ENCODE data around the gene SYT9.
"Not testable (repeated sequence)": the region's sequence is repeated elsewhere in the genome, so short reads cannot be mapped to it uniquely, and the experiment has no call there.

The SYT9 gene

GRCh38 chr11:7516475-7516874, 264.8 kb downstream of the SYT9 start:
- Histone ChIP-seq H3K9me3 (ENCODE audit: control insufficient read depth, insufficient read depth, low read depth, low read length) (no peaks in the 10 kb centered on the region), H3K36me3 (ENCODE audit: control insufficient read depth in 2 of 2, insufficient read depth in 1 of 2, low read length in 2 of 2) (no peaks in the 10 kb centered on the region), H3K4me1 (ENCODE audit: control insufficient read depth, insufficient read depth, low read length) (no peaks in the 10 kb centered on the region), H3K27ac (ENCODE audit: extremely low read depth, low read depth, low read length) (no peak overlapping the region), H3K4me3 (ENCODE audit: low read depth, low read length) (no peak overlapping the region)
- ChIA-PET CTCF (interaction anchor here (1.2 kb wide), 1 partner anchor 32 kb away, joined by 3 read pairs; no protein-coding TSS in a partner anchor), POLR2A (no interaction called here)
- no peak for TF ChIP-seq ZNF274 (IDR thresholded peaks at IDR 0.05; ENCODE audit: low read length)
- no peak for TF ChIP-seq ZNF274 (tag by site-specific recombination; IDR thresholded peaks at IDR 0.05; ENCODE audit: borderline replicate concordance)
- no peak for TF ChIP-seq ZNF501 (tag by site-specific recombination; IDR thresholded peaks at IDR 0.05)
- no peak for TF ChIP-seq ZNF302 (tag by site-specific recombination; IDR thresholded peaks at IDR 0.05; ENCODE audit: low read depth)
- no peak for TF ChIP-seq ZNF768 (tag by site-specific recombination; IDR thresholded peaks at IDR 0.05)
- TF ChIP-seq ZNF658 (tag by site-specific recombination; IDR thresholded peaks at IDR 0.05) = no peak
- TF ChIP-seq ZNF169 (tag by site-specific recombination; IDR thresholded peaks at IDR 0.05) = no peak
- TF ChIP-seq ZNF239 (tag by site-specific recombination; IDR thresholded peaks at IDR 0.05) = no peak
- no peak for TF ChIP-seq ZNF2 (tag by site-specific recombination; IDR thresholded peaks at IDR 0.05)
- no peak for TF ChIP-seq ZNF335 (tag by site-specific recombination; conservative IDR thresholded peaks at IDR 0.05)
- TF ChIP-seq ZNF707 (tag by site-specific recombination; IDR thresholded peaks at IDR 0.05) = no peak
- TF ChIP-seq TCF7L2 (IDR thresholded peaks at IDR 0.05; ENCODE audit: borderline replicate concordance, low read depth, low read length) = no peak
- no peak for TF ChIP-seq ELK4 (IDR thresholded peaks at IDR 0.05; ENCODE audit: borderline replicate concordance, low read depth, low read length)
- no peak for TF ChIP-seq SP2 (tag by site-specific recombination; IDR thresholded peaks at IDR 0.05)
- TF ChIP-seq PRDM6 (tag by site-specific recombination; IDR thresholded peaks at IDR 0.05) = no peak
- TF ChIP-seq ZNF266 (tag by site-specific recombination; IDR thresholded peaks at IDR 0.05; ENCODE audit: low read depth) = no peak
- TF ChIP-seq ZNF341 (tag by site-specific recombination; IDR thresholded peaks at IDR 0.05; ENCODE audit: low read depth) = no peak
- TF ChIP-seq ZNF26 (tag by site-specific recombination; IDR thresholded peaks at IDR 0.05) = no peak
- TF ChIP-seq ZNF362 (tag by site-specific recombination; IDR thresholded peaks at IDR 0.05) = no peak

- H3K27ac ChIP-seq (ENCODE audit: extremely low read depth, low read depth, low read length); H3K36me3 ChIP-seq (ENCODE audit: control insufficient read depth in 2 of 2, insufficient read depth in 1 of 2, low read length in 2 of 2); H3K4me3 ChIP-seq (ENCODE audit: low read depth, low read length); H3K9me3 ChIP-seq (ENCODE audit: control insufficient read depth, insufficient read depth, low read depth, low read length); POLR2A ChIA-PET; H3K4me1 ChIP-seq (ENCODE audit: control insufficient read depth, insufficient read depth, low read length): not testable (repeated sequence)
- CTCF ChIA-PET = interaction anchor here (0.6 to 1.2 kb wide), 2 partner anchors 30 to 397 kb away, joined by 3 read pairs; no protein-coding TSS in a partner anchor
Observed at GRCh38 chr11:7517743-7518142, 266.0 kb downstream of the SYT9 start.
